IMR-90 (cell line): ENCODE results near the gene ZNF544. TPM values are rescaled to one million over a fixed set of nuclear protein-coding genes. Genes with fewer than 3 reads are reported as not detected.

Experiments
- ATAC-seq: fragments of 200-7000 bp; cut with Tn5 transposase; 2 replicates; pipeline ENCODE4 v1.9.1; 2020; ENCODE audit warnings: low read depth, mild to moderate bottlenecking, moderate library complexity
- BruUV-seq: library from RNA; stranded (reverse); fragments of 400-500 nt; replicated peaks from 2 replicates; lab custom pipeline; 2021; lab: Mats Ljungman, UMichigan
- CTCF ChIA-PET: fragments of 300-600 bp; formaldehyde crosslinking; extraction: SDS; loops from one replicate; lab custom pipeline; 2021; ENCODE audit warnings: antibody characterized with exemption; lab: Yijun Ruan, JAX
- POLR2A ChIA-PET: fragments of 300-600 bp; sonication (Branson Sonifier 250); formaldehyde crosslinking; loops from one replicate; lab custom pipeline; 2022; ENCODE audit warnings: antibody characterized with exemption; ENCODE audit not compliant: unreplicated experiment; lab: Charles Lee
- DNase-seq: peaks from one replicate; pipeline ENCODE4 v3.0.0; 2013
- H2AFZ ChIP-seq: replicated peaks from 2 replicates; pipeline ENCODE3; 2013; ENCODE audit warnings: low read length, mild to moderate bottlenecking; ENCODE audit not compliant: poor library complexity
- H2AK5ac ChIP-seq: 2 replicates; pipeline ENCODE4 v1.6.1; 2013; ENCODE audit warnings: low read depth, low read length, inconsistent platforms
- H2AK9ac ChIP-seq: replicated peaks from 2 replicates; pipeline ENCODE3; 2013; ENCODE audit warnings: mild to moderate bottlenecking, low read depth, low read length, moderate library complexity; ENCODE audit not compliant: poor library complexity
- H2BK120ac ChIP-seq: 2 replicates; pipeline ENCODE4 v1.6.1; 2013; ENCODE audit warnings: low read depth, low read length, inconsistent platforms
- H2BK15ac ChIP-seq: 3 replicates; pipeline ENCODE4 v1.6.1; 2013; ENCODE audit warnings: low read depth, low read length, inconsistent platforms
- H2BK20ac ChIP-seq: 2 replicates; pipeline ENCODE4 v1.6.1; 2013; ENCODE audit warnings: low read depth, mild to moderate bottlenecking, inconsistent platforms, low read length, moderate library complexity
- H2BK5ac ChIP-seq: 2 replicates; pipeline ENCODE4 v1.6.1; 2013; ENCODE audit warnings: mild to moderate bottlenecking, low read depth, low read length, inconsistent platforms; ENCODE audit not compliant: poor library complexity, severe bottlenecking
- H3K14ac ChIP-seq: replicated peaks from 2 replicates; pipeline ENCODE4 v1.6.1; 2013; ENCODE audit warnings: low read depth, low read length, inconsistent platforms
- H3K18ac ChIP-seq: 2 replicates; pipeline ENCODE4 v1.6.1; 2013; ENCODE audit warnings: low read depth, low read length, control low read depth
- H3K23ac ChIP-seq: 2 replicates; pipeline ENCODE4 v1.6.1; 2013; ENCODE audit warnings: low read depth, low read length, inconsistent platforms
- H3K27ac ChIP-seq: 2 replicates; pipeline ENCODE4 v1.5.1; 2013; ENCODE audit warnings: mild to moderate bottlenecking, control low read depth, low read length; ENCODE audit not compliant: insufficient read depth
- H3K27me3 ChIP-seq: 2 replicates; pipeline ENCODE4 v1.6.1; 2013; ENCODE audit warnings: low read length; ENCODE audit not compliant: control insufficient read depth, insufficient read depth
- H3K36me3 ChIP-seq: 2 replicates; pipeline ENCODE4 v1.6.1; 2013; ENCODE audit warnings: low read length, mixed read lengths; ENCODE audit not compliant: control insufficient read depth, insufficient read depth
- H3K4ac ChIP-seq: 2 replicates; pipeline ENCODE4 v1.6.1; 2013; ENCODE audit warnings: low read depth, low read length, inconsistent platforms
- H3K4me1 ChIP-seq: 2 replicates; pipeline ENCODE4 v1.6.1; 2013; ENCODE audit warnings: low read length, mixed read lengths; ENCODE audit not compliant: control insufficient read depth, insufficient read depth
- H3K4me2 ChIP-seq: 2 replicates; pipeline ENCODE4 v1.6.1; 2013; ENCODE audit warnings: low read depth, mild to moderate bottlenecking, control low read depth, low read length, moderate library complexity
- H3K4me3 ChIP-seq: 2 replicates; pipeline ENCODE4 v1.5.1; 2013; ENCODE audit warnings: low read depth, mild to moderate bottlenecking, control low read depth, low read length, moderate library complexity; ENCODE audit not compliant: insufficient read depth
- H3K56ac ChIP-seq: 2 replicates; pipeline ENCODE4 v1.6.1; 2013; ENCODE audit warnings: low read length, inconsistent platforms; ENCODE audit not compliant: insufficient read depth; ENCODE audit errors: extremely low read depth
- H3K79me1 ChIP-seq, 2 experiments: 2 replicates each; pipeline ENCODE4 v1.6.1; 2013; ENCODE audit warnings: low read length in 2 of 2, inconsistent platforms in 1 of 2, low read depth in 1 of 2
- H3K9ac ChIP-seq: 2 replicates; pipeline ENCODE4 v1.6.1; 2013; ENCODE audit warnings: low read depth, low read length, control low read depth
- H3K9me1 ChIP-seq: 2 replicates; pipeline ENCODE4 v1.6.1; 2013; ENCODE audit warnings: low read length, inconsistent platforms; ENCODE audit not compliant: insufficient read depth
- H3K9me3 ChIP-seq: 2 replicates; pipeline ENCODE4 v1.6.1; 2013; ENCODE audit warnings: low read length; ENCODE audit not compliant: control insufficient read depth, insufficient read depth
- H4K20me1 ChIP-seq: 2 replicates; pipeline ENCODE4 v1.6.1; 2013; ENCODE audit warnings: low read length, inconsistent platforms; ENCODE audit not compliant: insufficient read depth
- H4K5ac ChIP-seq: 2 replicates; pipeline ENCODE4 v1.6.1; 2013; ENCODE audit warnings: mild to moderate bottlenecking, low read depth, low read length, control low read depth
- H4K8ac ChIP-seq, 2 experiments: 2 replicates each; pipeline ENCODE4 v1.6.1; 2013; ENCODE audit warnings: low read depth in 2 of 2, low read length in 2 of 2, control low read depth in 1 of 2, inconsistent platforms in 1 of 2
- H4K91ac ChIP-seq: 2 replicates; pipeline ENCODE4 v1.6.1; 2013; ENCODE audit warnings: low read depth, low read length, inconsistent platforms; ENCODE audit not compliant: insufficient read depth
- BHLHE40 ChIP-seq: fragments of 150-350 bp; IDR thresholded peaks from 2 replicates; pipeline ENCODE4 v1.6.1; 2016; ENCODE audit warnings: mild to moderate bottlenecking, low read depth, low read length
- CEBPB ChIP-seq: IDR thresholded peaks from 2 replicates; pipeline ENCODE4 v1.6.1; 2012; ENCODE audit warnings: low read depth, low read length, improper control_type of control experiment
- CHD1 ChIP-seq: IDR thresholded peaks from 2 replicates; pipeline ENCODE4 v1.6.1; 2012; ENCODE audit warnings: low read depth, low read length, improper control_type of control experiment
- ELK1 ChIP-seq: fragments of 150-350 bp; IDR thresholded peaks from 2 replicates; pipeline ENCODE4 v1.6.1; 2016; ENCODE audit warnings: low read depth, mild to moderate bottlenecking, low read length, moderate library complexity, borderline replicate concordance
- FOS ChIP-seq: fragments of 150-350 bp; IDR thresholded peaks from 2 replicates; pipeline ENCODE4 v1.6.1; 2016; ENCODE audit warnings: low read depth, low read length
- MAFK ChIP-seq: IDR thresholded peaks from 2 replicates; pipeline ENCODE4 v1.6.1; 2012; ENCODE audit warnings: low read depth, low read length, improper control_type of control experiment
- MAZ ChIP-seq: IDR thresholded peaks from 2 replicates; pipeline ENCODE4 v1.6.1; 2012; ENCODE audit warnings: low read depth, mild to moderate bottlenecking, low read length, improper control_type of control experiment, moderate library complexity, borderline replicate concordance
- MXI1 ChIP-seq: IDR thresholded peaks from 2 replicates; pipeline ENCODE4 v1.6.1; 2012; ENCODE audit warnings: low read depth, mild to moderate bottlenecking, low read length, moderate library complexity, borderline replicate concordance
- NFE2L2 ChIP-seq: fragments of 150-350 bp; IDR thresholded peaks from 2 replicates; pipeline ENCODE4 v1.6.1; 2016; ENCODE audit warnings: low read depth, mild to moderate bottlenecking, low read length
- POLR2A ChIP-seq: IDR thresholded peaks from 2 replicates; pipeline ENCODE4 v1.6.1; 2012; ENCODE audit warnings: mild to moderate bottlenecking, low read depth, low read length
- RAD21 ChIP-seq: IDR thresholded peaks from 2 replicates; pipeline ENCODE4 v1.6.1; 2012; ENCODE audit warnings: low read length, improper control_type of control experiment
- RCOR1 ChIP-seq: IDR thresholded peaks from 2 replicates; pipeline ENCODE4 v1.6.1; 2012; ENCODE audit warnings: mild to moderate bottlenecking, low read length, improper control_type of control experiment; ENCODE audit not compliant: insufficient replicate concordance
- RFX5 ChIP-seq: IDR thresholded peaks from 2 replicates; pipeline ENCODE4 v1.8.0; 2012; ENCODE audit warnings: low read depth, mild to moderate bottlenecking, low read length, moderate library complexity
- SMC3 ChIP-seq: fragments of 150-350 bp; IDR thresholded peaks from 2 replicates; pipeline ENCODE4 v1.6.1; 2016; ENCODE audit warnings: low read depth, mild to moderate bottlenecking, antibody characterized with exemption, low read length, moderate library complexity
- USF2 ChIP-seq: fragments of 150-350 bp; IDR thresholded peaks from 2 replicates; pipeline ENCODE4 v1.6.1; 2017; ENCODE audit warnings: mild to moderate bottlenecking, antibody characterized with exemption, low read length, low read depth
- WGBS, 2 experiments: methylation state at CpG; one replicate each; pipeline versions ENCODE4 v1.1.5 to v1.1.7; 2013; ENCODE audit warnings: missing lambda C conversion rate in 2 of 2; ENCODE audit not compliant: insufficient read length in 1 of 2; ENCODE audit errors: extremely low coverage in 2 of 2; 5-methylcytosine and 5-hydroxymethylcytosine counted together
- dilution Hi-C: fragments of 300-500 bp; cut with HindIII; formaldehyde crosslinking; loops from one replicate; pipeline ENCODE4 v1.14.3; 2018; ENCODE audit warnings: low sequenced_read_pairs; ENCODE audit not compliant: unreplicated experiment
- in situ Hi-C: fragments of 300-500 bp; cut with MboI; formaldehyde crosslinking; loops from 3 replicates; pipeline ENCODE4 v1.14.3; 2019; ENCODE audit warnings: low sequenced_read_pairs, inconsistent platforms, mixed read lengths
- intact Hi-C: fragments of 100-400 bp; cut with micrococcal nuclease; formaldehyde crosslinking; loops from 2 replicates; pipeline ENCODE4 v1.10.0; 2022
- polyA plus RNA-seq, 3 experiments: library from polyadenylated mRNA; depleted of rRNA; stranded (reverse); fragments of >200 nt; gene quantifications; 2 replicates each; pipeline ENCODE4 v1.2.3, GENCODE V29; 2012; ENCODE audit warnings: low replicate concordance in 1 of 3
- total RNA-seq: library from RNA; depleted of rRNA; stranded (reverse); fragments of >200 nt; gene quantifications from 2 replicates; pipeline ENCODE4 v1.2.3, GENCODE V29; 2012
- TF ChIP-seq, protein P1 (sequence below): conservative IDR thresholded peaks from 2 replicates; pipeline ENCODE4 v1.5.1; 2012; ENCODE audit warnings: mild to moderate bottlenecking, low read depth, low read length, improper control_type of control experiment

The ZNF544 gene
- total and polyA plus RNA-seq, 2 of the 4 experiments (the other 2 are of a cell fraction), result 19.3 to 45.9 TPM

- no peaks in the 10 kb centered on the region for H3K4me1 ChIP-seq
- intact Hi-C loops (no loop called here), dilution Hi-C loops (no loop called here), in situ Hi-C loops (no loop called here)
- H2BK5ac ChIP-seq, result no peak overlapping the region
- H3K4me2 ChIP-seq, result no peak overlapping the region
- no peak overlapping the region for H3K9ac ChIP-seq
- H3K9me3 ChIP-seq, result no peaks in the 10 kb centered on the region
- no peak overlapping the region for H3K27ac ChIP-seq
- no peak overlapping the region for H3K14ac ChIP-seq
- ATAC-seq, result no peak
- no TSS peak for BruUV-seq
- no peak for TF ChIP-seq FOS
- TF ChIP-seq RFX5, result no peak
- no peak for TF ChIP-seq USF2
- no peak for TF ChIP-seq MAZ
- TF ChIP-seq MXI1, result no peak
- TF ChIP-seq, protein P1, sequence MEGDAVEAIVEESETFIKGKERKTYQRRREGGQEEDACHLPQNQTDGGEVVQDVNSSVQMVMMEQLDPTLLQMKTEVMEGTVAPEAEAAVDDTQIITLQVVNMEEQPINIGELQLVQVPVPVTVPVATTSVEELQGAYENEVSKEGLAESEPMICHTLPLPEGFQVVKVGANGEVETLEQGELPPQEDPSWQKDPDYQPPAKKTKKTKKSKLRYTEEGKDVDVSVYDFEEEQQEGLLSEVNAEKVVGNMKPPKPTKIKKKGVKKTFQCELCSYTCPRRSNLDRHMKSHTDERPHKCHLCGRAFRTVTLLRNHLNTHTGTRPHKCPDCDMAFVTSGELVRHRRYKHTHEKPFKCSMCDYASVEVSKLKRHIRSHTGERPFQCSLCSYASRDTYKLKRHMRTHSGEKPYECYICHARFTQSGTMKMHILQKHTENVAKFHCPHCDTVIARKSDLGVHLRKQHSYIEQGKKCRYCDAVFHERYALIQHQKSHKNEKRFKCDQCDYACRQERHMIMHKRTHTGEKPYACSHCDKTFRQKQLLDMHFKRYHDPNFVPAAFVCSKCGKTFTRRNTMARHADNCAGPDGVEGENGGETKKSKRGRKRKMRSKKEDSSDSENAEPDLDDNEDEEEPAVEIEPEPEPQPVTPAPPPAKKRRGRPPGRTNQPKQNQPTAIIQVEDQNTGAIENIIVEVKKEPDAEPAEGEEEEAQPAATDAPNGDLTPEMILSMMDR, result no peak
- TF ChIP-seq ELK1, result no peak
- no peak for TF ChIP-seq SMC3
- no peak for TF ChIP-seq RAD21
- TF ChIP-seq RCOR1, result no peak
- TF ChIP-seq POLR2A, result no peak
- no peak for TF ChIP-seq MAFK
- TF ChIP-seq BHLHE40, result no peak
- no peak for TF ChIP-seq CEBPB
- TF ChIP-seq NFE2L2, result no peak
- TF ChIP-seq CHD1, result no peak
- 85% methylated on average over 3 of the region's 7 CpGs; no CpG with 5 or more reads in 1 of the 2 experiments for WGBS, 2 experiments
- H2AFZ ChIP-seq, result no peak overlapping the region
- no peak for DNase-seq
- H3K23ac ChIP-seq, result no peak overlapping the region
- H3K4ac ChIP-seq, result no peak overlapping the region
- H4K91ac ChIP-seq, result no peak overlapping the region
- no peak overlapping the region for H3K18ac ChIP-seq
- 0 out of 2 replicates have a peak, but pooled peaks cover 5% of the 10 kb centered on the region for H3K9me1 ChIP-seq
- H2AK9ac ChIP-seq, result no peak overlapping the region
- H4K8ac ChIP-seq, result no peak overlapping the region
- no peak overlapping the region for H4K5ac ChIP-seq
- peaks cover 22 to 32% of the 10 kb centered on the region in 2 experiments for H3K79me1 ChIP-seq
- no peaks in the 10 kb centered on the region for H3K27me3 ChIP-seq
- H2AK5ac ChIP-seq, result no peak overlapping the region
- H3K4me3 ChIP-seq, result no peak overlapping the region
- CTCF ChIA-PET, result no interaction called here
- H2BK15ac ChIP-seq, result no peak overlapping the region
- POLR2A ChIA-PET, result no interaction called here
- no peaks in the 10 kb centered on the region for H4K20me1 ChIP-seq
- H3K36me3 ChIP-seq, result peaks cover 47% of the 10 kb centered on the region
- H2BK20ac ChIP-seq, result no peak overlapping the region
- no peak overlapping the region for H3K56ac ChIP-seq
- no peak overlapping the region for H2BK120ac ChIP-seq
These were observed 82.7 kb downstream of the ZNF544 start for GRCh38 chr19:58311345-58311865.
